Testis (tissue), 2 donors: ENCODE data around the gene ICA1.

Experiments used
- CTCF ChIP-seq, 3 experiments: fragments of 450-650 bp in 2 of 3; fragments of 200-600 bp in 1 of 3; sonication (generic) in 1 of 3; IDR thresholded peaks; one replicate each; pipeline ENCODE4 v1.5.1; 2016 to 2019; ENCODE audit warnings: antibody characterized with exemption in 3 of 3, mild to moderate bottlenecking in 2 of 3, moderate library complexity in 1 of 3
- POLR2A ChIP-seq: fragments of 450-650 bp; IDR thresholded peaks from one replicate; pipeline ENCODE4 v1.6.1; 2017; ENCODE audit warnings: antibody characterized with exemption, mild to moderate bottlenecking, moderate library complexity

GRCh38 chr7:8178353-8178752, 83.6 kb downstream of the ICA1 start:
- no peak for TF ChIP-seq CTCF (IDR thresholded peaks at IDR 0.05)
- TF ChIP-seq POLR2A: no peak
